ENCODE data around the gene MLLT3. TPM values are rescaled to one million over a fixed set of nuclear protein-coding genes. Genes with fewer than 3 reads are reported as not detected.
A peak's percentile ranks its signal among the peaks of the same experiment; 100 is the strongest.

MLLT3 gene
- total RNA-seq, 3 donors from 2014 or later: 13.0 to 19.0 (median 14.6) TPM

- ATAC-seq: no peak
- no peak for DNase-seq
- no peaks in the 10 kb centered on the region for H3K9me3 Mint-ChIP-seq
- H3K4me3 Mint-ChIP-seq: peak overlapping the region; percentile 56
- H3K27me3 Mint-ChIP-seq (ENCODE audit: low read depth): no peaks in the 10 kb centered on the region
- H3K36me3 Mint-ChIP-seq (ENCODE audit: insufficient read depth): peaks cover 4% of the 10 kb centered on the region
- H3K4me1 Mint-ChIP-seq (ENCODE audit: low read depth): peaks cover 57% of the 10 kb centered on the region
These were observed 245.4 kb downstream of the MLLT3 start for GRCh38 chr9:20376731-20377375.

- Mint-ChIP-seq H3K27me3 (ENCODE audit: low read depth) (no peaks in the 10 kb centered on the region), H3K4me1 (ENCODE audit: low read depth) (peaks cover 65% of the 10 kb centered on the region), H3K4me3 (no peak overlapping the region), H3K9me3 (no peaks in the 10 kb centered on the region), H3K36me3 (ENCODE audit: insufficient read depth) (peaks cover 4% of the 10 kb centered on the region)
- DNase-seq (no peak), ATAC-seq (no peak)
These were observed 246.3 kb downstream of the MLLT3 start for GRCh38 chr9:20376042-20376441.

- ATAC-seq (no peak), DNase-seq (no peak)
- no peaks in the 10 kb centered on the region for H3K36me3 Mint-ChIP-seq (ENCODE audit: insufficient read depth)
- H3K4me3 Mint-ChIP-seq: no peak overlapping the region
- H3K4me1 Mint-ChIP-seq (ENCODE audit: low read depth): peaks cover 75% of the 10 kb centered on the region
- H3K9me3 Mint-ChIP-seq: no peaks in the 10 kb centered on the region
- H3K27me3 Mint-ChIP-seq (ENCODE audit: low read depth): no peaks in the 10 kb centered on the region
These were observed 249.0 kb downstream of the MLLT3 start for GRCh38 chr9:20373263-20373662.

- Mint-ChIP-seq H3K9me3 (no peaks in the 10 kb centered on the region), H3K4me3 (no peak overlapping the region), H3K4me1 (ENCODE audit: low read depth) (peaks cover 54% of the 10 kb centered on the region), H3K36me3 (ENCODE audit: insufficient read depth) (peaks cover 12% of the 10 kb centered on the region), H3K27me3 (ENCODE audit: low read depth) (no peaks in the 10 kb centered on the region)
- ATAC-seq: no peak
- no peak for DNase-seq
These were observed 252.9 kb downstream of the MLLT3 start for GRCh38 chr9:20369391-20369790.

GRCh38 chr9:20367855-20368254, 254.4 kb downstream of the MLLT3 start:
- Mint-ChIP-seq H3K4me3 (no peak overlapping the region), H3K36me3 (ENCODE audit: insufficient read depth) (peaks cover 18% of the 10 kb centered on the region), H3K4me1 (ENCODE audit: low read depth) (peaks cover 52% of the 10 kb centered on the region), H3K9me3 (no peaks in the 10 kb centered on the region), H3K27me3 (ENCODE audit: low read depth) (no peaks in the 10 kb centered on the region)
- no peak for DNase-seq
- ATAC-seq: no peak

DNA sequence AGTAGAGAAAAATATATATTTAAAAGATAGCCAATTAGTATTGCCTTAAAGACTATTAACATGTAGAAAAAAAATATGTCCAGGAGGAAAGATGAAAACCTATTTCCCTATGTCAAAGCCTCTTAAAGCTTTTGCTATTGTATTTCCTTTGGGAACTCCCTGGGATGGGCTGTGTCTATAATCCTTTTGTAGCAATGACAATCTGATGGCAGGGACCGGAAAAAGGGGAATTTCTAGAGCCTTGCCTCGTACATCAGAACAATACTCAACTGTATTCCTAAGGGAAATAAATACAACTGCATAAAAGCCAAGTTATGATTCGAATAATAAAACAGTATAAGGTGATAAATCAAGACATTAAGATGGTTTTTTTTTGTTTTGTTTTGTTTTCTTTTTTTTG, 257.3 kb downstream of the MLLT3 start:
- Mint-ChIP-seq H3K4me3 (no peak overlapping the region), H3K27me3 (ENCODE audit: low read depth) (no peaks in the 10 kb centered on the region), H3K4me1 (ENCODE audit: low read depth) (peaks cover 58% of the 10 kb centered on the region), H3K36me3 (ENCODE audit: insufficient read depth) (peaks cover 32% of the 10 kb centered on the region), H3K9me3 (no peaks in the 10 kb centered on the region)
- ATAC-seq: no peak
- DNase-seq: no peak

- ATAC-seq (no peak), DNase-seq (no peak)
- no peaks in the 10 kb centered on the region for H3K9me3 Mint-ChIP-seq
- peaks cover 51% of the 10 kb centered on the region for H3K4me1 Mint-ChIP-seq (ENCODE audit: low read depth)
- H3K27me3 Mint-ChIP-seq (ENCODE audit: low read depth): no peaks in the 10 kb centered on the region
- H3K4me3 Mint-ChIP-seq: no peak overlapping the region
- peaks cover 40% of the 10 kb centered on the region for H3K36me3 Mint-ChIP-seq (ENCODE audit: insufficient read depth)
These were observed 259.1 kb downstream of the MLLT3 start for GRCh38 chr9:20363233-20363632.

DNA sequence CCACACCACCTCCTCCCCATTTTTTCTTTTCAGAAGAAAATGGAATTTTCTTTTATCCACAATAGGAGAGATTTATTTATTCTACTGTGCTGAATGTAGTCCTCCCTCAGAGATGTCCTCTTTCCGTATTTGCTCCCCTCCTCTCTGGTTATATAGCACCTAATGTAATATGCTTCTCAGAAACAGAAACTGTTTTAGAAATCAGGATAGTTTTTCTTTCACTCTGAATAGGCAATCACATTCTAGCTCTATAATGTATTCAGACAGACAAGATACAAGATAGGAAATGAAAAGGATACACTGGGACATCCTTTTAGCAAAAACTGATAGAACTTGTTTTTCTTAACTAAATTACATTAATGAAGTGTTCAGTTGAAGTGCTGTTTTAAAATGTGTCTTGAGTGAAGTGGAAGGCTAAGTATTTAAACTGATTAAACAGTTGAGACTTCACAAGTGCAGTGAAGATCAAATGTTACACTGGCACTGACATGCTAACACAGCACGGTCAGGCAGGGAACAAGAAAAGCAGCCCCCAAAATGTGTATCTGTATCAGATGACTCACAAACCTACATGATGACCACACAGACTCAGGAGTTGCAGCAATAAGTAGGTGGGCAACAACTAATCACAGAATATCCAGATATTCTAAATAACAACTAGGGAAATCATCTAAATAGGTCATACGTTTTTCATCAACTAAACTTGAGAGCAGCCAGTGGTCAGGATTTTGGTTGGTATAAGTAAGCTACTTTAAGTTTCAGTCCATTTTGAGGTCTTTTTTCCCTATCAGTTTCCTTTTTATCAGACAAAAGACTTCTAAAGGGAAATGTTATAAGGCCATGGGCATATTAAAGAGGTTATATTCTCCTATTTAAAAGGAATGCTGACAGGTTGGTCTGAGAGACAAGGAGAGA, 260.4 kb downstream of the MLLT3 start:
- DNase-seq (no peak), ATAC-seq (peak; percentile 29 to 36)
- H3K36me3 Mint-ChIP-seq (ENCODE audit: insufficient read depth): peaks cover 35% of the 10 kb centered on the region
- H3K27me3 Mint-ChIP-seq (ENCODE audit: low read depth): no peaks in the 10 kb centered on the region
- peaks cover 60% of the 10 kb centered on the region for H3K4me1 Mint-ChIP-seq (ENCODE audit: low read depth)
- H3K4me3 Mint-ChIP-seq: no peak overlapping the region
- H3K9me3 Mint-ChIP-seq: no peaks in the 10 kb centered on the region

DNA sequence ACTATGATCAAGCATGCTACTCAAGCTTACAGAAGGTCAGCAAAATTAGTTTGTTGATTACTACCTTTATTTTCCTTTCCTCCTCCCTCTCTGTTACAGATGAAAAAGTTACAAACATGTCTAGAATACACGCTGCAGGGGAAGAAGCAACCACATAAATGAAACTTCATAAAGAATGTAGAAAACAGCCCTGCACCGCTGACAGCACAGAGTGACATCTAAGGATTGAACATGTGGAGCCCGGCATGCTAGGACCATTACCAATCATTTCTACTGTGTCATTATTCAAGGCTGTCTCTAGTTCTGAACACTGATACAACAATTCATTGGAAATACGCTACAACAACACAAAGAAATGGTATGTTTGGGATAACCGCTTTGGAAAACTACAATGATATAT, 261.1 kb downstream of the MLLT3 start:
- no peaks in the 10 kb centered on the region for H3K27me3 Mint-ChIP-seq (ENCODE audit: low read depth)
- no peak for ATAC-seq
- H3K4me3 Mint-ChIP-seq: no peak overlapping the region
- no peak for DNase-seq
- H3K4me1 Mint-ChIP-seq (ENCODE audit: low read depth): peaks cover 67% of the 10 kb centered on the region
- no peaks in the 10 kb centered on the region for H3K9me3 Mint-ChIP-seq
- H3K36me3 Mint-ChIP-seq (ENCODE audit: insufficient read depth): peaks cover 34% of the 10 kb centered on the region

DNA sequence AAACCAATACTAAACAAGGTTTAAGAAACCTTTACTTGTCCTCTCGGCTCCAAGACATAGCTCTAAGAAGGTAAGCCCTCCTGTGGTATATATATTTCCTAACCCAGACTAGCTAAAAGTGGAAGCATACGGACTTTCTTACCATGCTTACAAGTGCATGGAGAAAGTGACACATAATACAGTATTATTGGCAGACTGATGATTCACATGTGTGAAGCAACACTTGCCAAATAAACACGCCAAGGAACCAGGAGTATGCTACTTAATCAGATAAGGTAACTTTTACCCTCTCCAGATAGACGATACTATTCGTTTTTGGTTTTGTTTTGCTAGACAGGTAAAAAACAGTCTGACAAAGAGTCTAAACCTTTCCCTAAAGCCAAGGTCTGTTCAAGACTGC, 264.1 kb downstream of the MLLT3 start:
- DNase-seq (no peak), ATAC-seq (peak; percentile 73)
- Mint-ChIP-seq H3K27me3 (ENCODE audit: low read depth) (no peaks in the 10 kb centered on the region), H3K4me3 (no peak overlapping the region), H3K9me3 (no peaks in the 10 kb centered on the region), H3K4me1 (ENCODE audit: low read depth) (peaks cover 79% of the 10 kb centered on the region), H3K36me3 (ENCODE audit: insufficient read depth) (peaks cover 26% of the 10 kb centered on the region)

DNA sequence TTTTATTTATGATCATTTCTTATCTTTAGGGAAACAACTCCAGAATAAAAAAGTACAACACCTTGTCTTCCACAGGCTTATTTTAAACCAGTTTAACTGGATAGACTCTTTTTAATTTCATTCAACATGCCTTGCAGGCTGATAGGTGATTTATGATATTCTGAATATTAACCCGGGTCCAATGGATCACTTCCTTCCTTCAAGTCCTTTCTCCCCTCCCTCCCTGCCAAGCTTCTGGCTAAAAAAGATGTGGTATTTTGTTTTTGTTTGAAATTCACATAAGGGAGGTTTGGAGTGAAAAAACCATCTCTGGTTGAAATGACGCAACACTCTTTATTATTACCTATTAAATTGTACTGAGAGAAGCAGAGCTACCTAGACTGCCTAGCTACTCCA, 265.3 kb downstream of the MLLT3 start:
- H3K4me3 Mint-ChIP-seq: no peak overlapping the region
- no peaks in the 10 kb centered on the region for H3K9me3 Mint-ChIP-seq
- peaks cover 72% of the 10 kb centered on the region for H3K4me1 Mint-ChIP-seq (ENCODE audit: low read depth)
- DNase-seq: no peak
- no peaks in the 10 kb centered on the region for H3K27me3 Mint-ChIP-seq (ENCODE audit: low read depth)
- ATAC-seq: no peak
- H3K36me3 Mint-ChIP-seq (ENCODE audit: insufficient read depth): peaks cover 29% of the 10 kb centered on the region

DNA sequence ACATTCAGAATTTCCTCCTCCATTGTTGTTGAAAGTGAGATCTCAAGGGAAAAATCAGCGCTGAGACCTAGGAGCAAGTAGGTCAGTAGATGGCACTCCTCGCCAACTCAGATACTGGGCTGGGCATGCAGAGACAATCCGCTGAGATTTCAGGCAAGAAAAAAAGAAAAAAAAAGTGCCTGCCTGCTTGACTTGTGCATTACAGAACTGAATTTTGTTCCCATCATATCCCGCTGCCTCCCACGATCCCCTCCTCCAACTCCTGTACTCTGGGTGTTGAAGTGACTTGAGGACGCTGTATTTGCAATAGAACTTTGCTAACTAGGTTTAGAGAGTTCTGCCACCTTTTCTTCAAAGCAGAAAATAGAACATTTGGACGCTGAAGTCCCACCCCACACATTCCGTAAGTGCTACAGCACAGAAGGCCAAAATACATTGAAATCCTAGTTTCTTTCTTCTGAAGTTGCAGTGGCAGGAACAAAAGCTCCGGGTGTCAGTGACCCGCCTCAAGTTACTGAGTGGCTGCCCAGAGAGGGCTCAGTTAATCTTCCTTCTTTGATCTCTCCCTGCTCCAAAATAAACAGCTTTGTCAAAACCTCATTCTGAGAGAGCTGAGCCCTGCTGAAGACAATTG, 265.8 kb downstream of the MLLT3 start:
- Mint-ChIP-seq H3K9me3 (no peaks in the 10 kb centered on the region), H3K4me1 (ENCODE audit: low read depth) (peaks cover 67% of the 10 kb centered on the region), H3K27me3 (ENCODE audit: low read depth) (no peaks in the 10 kb centered on the region), H3K36me3 (ENCODE audit: insufficient read depth) (peaks cover 30% of the 10 kb centered on the region), H3K4me3 (no peak overlapping the region)
- peak in 1 of 2 donors; percentile 44 for ATAC-seq
- DNase-seq: peak; percentile 40

DNA sequence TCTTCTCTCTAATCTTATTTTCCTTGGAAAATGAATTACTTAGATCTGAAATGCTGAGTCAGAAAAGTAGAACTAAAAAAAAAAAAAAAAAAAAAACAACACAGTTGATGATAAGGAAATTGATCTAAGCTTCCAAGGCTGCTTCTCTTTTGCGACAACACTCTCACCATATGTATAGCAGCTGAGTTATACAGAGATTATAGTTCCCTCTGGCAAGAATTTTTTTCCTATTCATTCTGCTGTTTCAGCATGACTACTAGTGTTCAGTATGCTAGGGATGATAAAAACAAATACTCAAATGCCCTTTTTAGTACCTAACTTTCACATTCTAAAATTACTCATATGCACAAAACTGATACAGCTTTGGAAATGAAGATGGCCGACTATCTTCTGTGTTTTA, 267.3 kb downstream of the MLLT3 start:
- peak; percentile 69 to 70 for ATAC-seq
- no peak for DNase-seq
- Mint-ChIP-seq H3K4me3 (no peak overlapping the region), H3K36me3 (ENCODE audit: insufficient read depth) (peaks cover 29% of the 10 kb centered on the region), H3K4me1 (ENCODE audit: low read depth) (peaks cover 54% of the 10 kb centered on the region), H3K9me3 (no peaks in the 10 kb centered on the region), H3K27me3 (ENCODE audit: low read depth) (no peaks in the 10 kb centered on the region)

GRCh38 chr9:20353931-20354652, 268.2 kb downstream of the MLLT3 start:
- H3K9me3 Mint-ChIP-seq: no peaks in the 10 kb centered on the region
- DNase-seq (no peak), ATAC-seq (no peak)
- H3K4me3 Mint-ChIP-seq: no peak overlapping the region
- peaks cover 28% of the 10 kb centered on the region for H3K36me3 Mint-ChIP-seq (ENCODE audit: insufficient read depth)
- peaks cover 50% of the 10 kb centered on the region for H3K4me1 Mint-ChIP-seq (ENCODE audit: low read depth)
- H3K27me3 Mint-ChIP-seq (ENCODE audit: low read depth): no peaks in the 10 kb centered on the region

Data from activated T-cell treated with anti-CD3 and anti-CD28 coated beads, Interleukin-2, amount 50 U/mL, for 4 hours (primary cell).